RWPE1 (cell line): ENCODE data around the gene LMF1.
"Not testable (repeated sequence)": the region's sequence is repeated elsewhere in the genome, so short reads cannot be mapped to it uniquely, and the experiment has no call there.

ENCODE experiments used
- CTCF ChIA-PET: fragments of 350-600 bp; sonication (Branson Sonifier 250); formaldehyde crosslinking; extraction: SDS; loops from one replicate; lab custom pipeline; 2021; lab: Yijun Ruan, JAX
- POLR2A ChIA-PET: fragments of 400-600 bp; formaldehyde crosslinking; extraction: SDS; loops from one replicate; lab custom pipeline; 2020; ENCODE audit warnings: antibody characterized with exemption; ENCODE audit not compliant: low non-redundant PET; lab: Yijun Ruan, JAX
- DNase-seq: peaks from one replicate; pipeline ENCODE4 v3.0.0; 2012; ENCODE audit warnings: low spot score
- H3K27ac ChIP-seq: fragments of 450-650 bp; 2 replicates; pipeline ENCODE4 v1.5.1; 2017
- TF ChIP-seq, protein P1 (sequence below): fragments of 450-650 bp; conservative IDR thresholded peaks from 2 replicates; pipeline ENCODE4 v1.5.1; 2017; ENCODE audit warnings: low read depth, mild to moderate bottlenecking

The LMF1 gene

DNA sequence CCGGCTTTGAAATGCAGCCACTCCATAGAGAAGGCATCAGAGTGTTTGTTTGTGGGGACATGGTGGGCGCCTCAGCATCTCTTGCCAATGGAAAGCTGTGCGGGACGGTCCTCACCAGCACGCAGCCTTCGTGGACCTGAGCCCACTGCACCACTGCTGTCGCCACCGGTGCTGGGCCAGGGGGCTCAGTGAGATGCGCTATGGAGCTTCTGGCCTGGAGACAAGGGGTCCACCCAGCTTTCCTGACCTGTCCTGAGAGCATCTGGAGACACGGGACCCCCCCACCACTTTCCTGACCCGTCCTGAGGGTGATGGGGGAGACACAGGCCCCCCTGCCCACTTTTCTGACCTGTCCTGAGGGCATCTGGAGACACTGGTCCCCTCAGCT is 79.4 kb downstream of the LMF1 start:
- ChIA-PET POLR2A (no interaction called here), CTCF (no interaction called here)
- no peak for DNase-seq
- TF ChIP-seq, protein P1, sequence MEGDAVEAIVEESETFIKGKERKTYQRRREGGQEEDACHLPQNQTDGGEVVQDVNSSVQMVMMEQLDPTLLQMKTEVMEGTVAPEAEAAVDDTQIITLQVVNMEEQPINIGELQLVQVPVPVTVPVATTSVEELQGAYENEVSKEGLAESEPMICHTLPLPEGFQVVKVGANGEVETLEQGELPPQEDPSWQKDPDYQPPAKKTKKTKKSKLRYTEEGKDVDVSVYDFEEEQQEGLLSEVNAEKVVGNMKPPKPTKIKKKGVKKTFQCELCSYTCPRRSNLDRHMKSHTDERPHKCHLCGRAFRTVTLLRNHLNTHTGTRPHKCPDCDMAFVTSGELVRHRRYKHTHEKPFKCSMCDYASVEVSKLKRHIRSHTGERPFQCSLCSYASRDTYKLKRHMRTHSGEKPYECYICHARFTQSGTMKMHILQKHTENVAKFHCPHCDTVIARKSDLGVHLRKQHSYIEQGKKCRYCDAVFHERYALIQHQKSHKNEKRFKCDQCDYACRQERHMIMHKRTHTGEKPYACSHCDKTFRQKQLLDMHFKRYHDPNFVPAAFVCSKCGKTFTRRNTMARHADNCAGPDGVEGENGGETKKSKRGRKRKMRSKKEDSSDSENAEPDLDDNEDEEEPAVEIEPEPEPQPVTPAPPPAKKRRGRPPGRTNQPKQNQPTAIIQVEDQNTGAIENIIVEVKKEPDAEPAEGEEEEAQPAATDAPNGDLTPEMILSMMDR, result no peak
- H3K27ac ChIP-seq, result no peak overlapping the region

DNA sequence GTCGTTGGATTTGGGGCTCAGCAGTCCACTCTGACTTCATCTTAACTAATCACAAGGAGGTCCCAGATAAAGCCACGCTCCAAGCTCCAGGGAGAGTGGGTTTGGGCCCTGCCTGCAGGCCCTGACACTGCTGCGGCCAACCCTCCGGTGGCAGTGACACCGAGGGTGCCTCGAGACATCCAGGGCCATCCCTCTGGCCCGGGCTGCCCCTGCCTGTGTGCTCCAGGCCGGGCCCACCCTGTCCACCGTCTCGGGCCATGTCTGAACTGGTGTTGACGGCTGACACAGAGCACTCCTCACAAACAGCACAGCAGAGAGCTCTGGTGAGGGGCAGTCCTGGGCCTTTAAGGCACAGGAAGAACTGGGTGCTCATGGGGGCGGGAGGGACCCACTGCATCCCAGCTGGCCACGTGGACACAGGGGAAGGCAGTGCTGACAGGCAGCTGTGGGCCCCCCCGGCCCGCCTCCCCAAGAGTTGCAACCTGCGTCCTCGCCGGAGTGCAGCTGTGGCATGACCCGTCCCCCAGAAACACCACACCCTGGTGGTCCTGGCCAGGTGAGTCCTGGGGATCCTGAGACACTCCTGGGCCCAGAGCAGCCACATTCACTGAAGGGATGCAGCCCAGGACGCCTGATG is 80.0 kb downstream of the LMF1 start:
- H3K27ac ChIP-seq, result no peak overlapping the region
- CTCF ChIA-PET, result no interaction called here
- DNase-seq, result no peak
- TF ChIP-seq, protein P1, result no peak
- POLR2A ChIA-PET, result no interaction called here

DNA sequence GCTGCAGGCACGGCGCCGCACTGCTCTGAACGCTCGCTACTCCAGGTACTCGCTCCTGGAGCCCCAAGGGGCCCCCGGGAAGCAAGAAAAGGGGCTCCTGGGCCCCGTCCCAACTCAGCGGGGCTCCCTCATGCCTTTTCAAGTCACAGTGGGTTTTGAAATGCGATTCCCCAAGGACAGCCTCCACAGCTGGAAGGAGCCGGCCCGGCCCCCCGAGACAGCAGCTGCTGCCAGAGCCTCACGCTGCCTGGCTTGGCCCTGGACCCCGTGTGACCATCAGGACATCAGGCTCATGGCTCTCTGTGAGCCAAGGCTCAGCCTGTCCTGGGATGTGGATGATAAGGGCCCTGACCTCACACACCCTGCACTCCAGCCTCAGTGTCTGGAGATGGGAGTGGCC is 80.6 kb downstream of the LMF1 start:
- POLR2A ChIA-PET, result no interaction called here
- TF ChIP-seq, protein P1, result no peak
- CTCF ChIA-PET, result no interaction called here

DNA sequence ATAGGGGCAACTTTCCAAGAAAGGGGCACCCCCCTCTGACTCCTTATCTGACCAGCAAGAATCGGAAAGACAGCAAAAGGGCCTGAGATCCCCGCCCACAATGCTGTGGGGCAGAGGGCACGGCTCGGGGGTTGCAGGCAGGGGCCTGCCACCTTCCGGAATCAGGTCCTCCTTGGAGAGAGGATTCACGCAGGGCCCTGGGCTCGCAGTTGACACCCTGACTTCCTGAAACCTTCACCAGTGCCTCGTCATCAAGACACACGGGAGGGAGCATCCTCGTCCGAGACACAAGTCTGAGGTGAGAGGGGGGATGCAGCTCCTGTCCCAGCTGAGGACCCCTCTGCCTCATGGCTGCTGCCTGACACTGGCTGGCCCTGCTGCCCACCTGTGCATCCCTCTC is 81.2 kb downstream of the LMF1 start:
- CTCF ChIA-PET, result no interaction called here
- POLR2A ChIA-PET, result no interaction called here
- no peak for DNase-seq
- TF ChIP-seq, protein P1, result no peak
- H3K27ac ChIP-seq, result no peak overlapping the region

More for the DNA sequence above, 80.6 kb downstream of the LMF1 start:
- H3K27ac ChIP-seq, result no peak overlapping the region
- no peak for DNase-seq

DNA sequence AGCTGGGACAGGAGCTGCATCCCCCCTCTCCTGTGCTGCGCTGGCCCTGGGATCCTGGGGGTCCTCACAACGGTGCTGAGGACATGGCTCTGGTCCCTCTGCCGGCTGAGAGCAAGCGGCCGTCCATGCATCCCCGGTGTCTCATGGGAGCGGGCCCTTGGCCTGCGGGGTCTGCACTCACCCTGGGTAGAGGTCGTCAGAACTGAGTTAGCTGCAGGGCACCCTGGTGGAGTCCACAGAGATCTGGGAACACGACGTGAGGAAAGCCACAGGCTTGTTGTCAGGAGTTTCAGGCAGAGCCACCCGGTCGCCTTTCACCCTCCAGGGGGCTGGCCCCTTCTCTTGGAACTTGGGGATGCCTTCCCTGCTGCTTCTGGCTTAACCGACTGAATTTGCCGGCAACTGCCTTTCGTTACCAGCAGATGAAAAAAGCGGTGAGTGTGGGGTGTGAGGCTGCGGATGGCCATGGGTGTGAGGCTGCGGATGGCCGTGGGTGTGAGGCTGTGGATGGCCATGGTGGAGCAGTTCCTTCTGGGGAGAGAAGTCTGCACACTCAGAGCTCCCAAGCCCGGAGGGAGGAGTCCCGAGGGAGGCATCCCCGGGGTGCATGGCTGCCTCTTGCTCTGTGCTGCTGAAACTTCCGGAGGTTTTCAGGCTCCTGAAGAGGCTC is 81.7 kb downstream of the LMF1 start:
- ChIA-PET CTCF (interaction anchor here (0.6 kb wide), 1 partner anchor 10 kb away, joined by 3 read pairs; no protein-coding TSS in a partner anchor), POLR2A (no interaction called here)
- no peak for DNase-seq
- no peak overlapping the region for H3K27ac ChIP-seq
- TF ChIP-seq, protein P1, result no peak

DNA sequence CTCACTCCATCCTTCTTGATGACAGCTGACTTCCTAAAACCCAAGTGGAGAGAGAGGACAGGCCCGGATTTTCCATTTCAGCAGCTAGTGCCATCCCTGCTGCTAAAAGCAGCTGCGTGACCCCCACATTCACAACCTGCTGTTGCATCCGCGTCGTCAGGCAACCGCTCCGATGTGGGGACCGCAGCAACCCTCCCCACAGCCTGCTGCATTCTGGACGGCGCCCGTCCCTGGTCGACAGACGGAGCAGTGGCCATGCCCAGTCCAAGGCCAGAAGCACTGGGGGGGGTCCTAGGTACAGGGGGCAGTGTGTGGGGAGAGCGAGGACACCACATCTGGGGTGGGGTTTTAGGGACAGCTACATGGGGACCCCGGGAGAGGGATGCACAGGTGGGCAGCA is 82.3 kb downstream of the LMF1 start:
- POLR2A ChIA-PET, DNase-seq, CTCF ChIA-PET, H3K27ac ChIP-seq: not testable (repeated sequence)

DNA sequence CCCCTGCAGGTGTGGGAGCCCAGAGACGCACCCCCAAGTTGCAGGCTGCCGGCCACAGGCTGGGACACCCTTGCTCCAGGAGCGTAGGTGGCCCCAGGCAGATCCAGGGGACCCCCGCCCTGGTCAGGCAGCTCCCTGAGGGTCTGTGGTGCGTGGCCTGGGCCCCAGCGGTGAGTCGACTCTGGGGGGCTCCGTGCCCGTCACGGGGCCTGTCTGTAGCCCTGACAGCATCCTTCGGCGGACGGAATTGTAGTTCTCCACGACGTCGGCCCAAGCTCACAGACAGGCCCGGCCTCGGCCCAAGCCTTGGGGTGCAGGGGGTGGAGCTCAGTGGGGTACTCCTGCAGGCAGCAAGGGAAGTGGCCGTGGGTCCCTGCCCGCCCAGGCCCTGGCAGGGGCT is 82.9 kb downstream of the LMF1 start:
- TF ChIP-seq, protein P1, result no peak
- ChIA-PET CTCF (no interaction called here), POLR2A (no interaction called here)
- no peak overlapping the region for H3K27ac ChIP-seq
- DNase-seq, result no peak
